K562 (cell line): Measurements from ENCODE around the gene FN3K. TPM values are rescaled to one million over a fixed set of nuclear protein-coding genes. Genes with fewer than 3 reads are reported as not detected.

ENCODE experiments used
- ATF7 ChIP-seq: fragments of 450-650 bp; IDR thresholded peaks from 2 replicates; pipeline ENCODE4 v1.7.1; 2014; ENCODE audit warnings: mild to moderate bottlenecking, moderate library complexity
- E2F1 ChIP-seq: sonication (generic); formaldehyde crosslinking; IDR thresholded peaks from 2 replicates; pipeline ENCODE4 v1.8.1; 2023; ENCODE audit warnings: mild to moderate bottlenecking, missing genetic modification reagents, moderate library complexity
- HMGN3 ChIP-seq: IDR thresholded peaks from 2 replicates; pipeline ENCODE4 v1.6.1; 2011; ENCODE audit warnings: borderline replicate concordance, low read depth, mild to moderate bottlenecking, mixed read lengths, low read length; ENCODE audit not compliant: insufficient read length; ENCODE audit errors: extremely low read depth
- IRF2 ChIP-seq: sonication (generic); formaldehyde crosslinking; IDR thresholded peaks from 2 replicates; pipeline ENCODE4 v1.8.1; 2022; ENCODE audit warnings: mild to moderate bottlenecking, missing genetic modification reagents
- KDM2B ChIP-seq: fragments of 250-450 bp; sonication (Bioruptor Pico); IDR thresholded peaks from 2 replicates; pipeline ENCODE4 v1.8.0; 2021; ENCODE audit warnings: mild to moderate bottlenecking, moderate library complexity
- MECOM ChIP-seq: fragments of 250-450 bp; sonication (Bioruptor Pico); IDR thresholded peaks from 2 replicates; pipeline ENCODE4 v1.8.0; 2022; ENCODE audit warnings: inconsistent platforms
- SLC30A9 ChIP-seq: fragments of 250-450 bp; sonication (Bioruptor Pico); IDR thresholded peaks from 2 replicates; pipeline ENCODE4 v1.8.0; 2022; ENCODE audit warnings: mild to moderate bottlenecking, moderate library complexity
- ZMIZ1 ChIP-seq, 2 experiments: fragments of 150-350 bp in 1 of 2; IDR thresholded peaks; 2 replicates each; pipeline ENCODE4 v1.6.1; 2012 to 2016; ENCODE audit warnings: low read depth in 2 of 2, low read length in 2 of 2, mild to moderate bottlenecking in 1 of 2, moderate library complexity in 1 of 2
- ZNF384 ChIP-seq: IDR thresholded peaks from 2 replicates; pipeline ENCODE4 v1.6.1; 2012; ENCODE audit warnings: low read depth, low read length, improper control_type of control experiment
- polyA plus RNA-seq, 8 experiments: library from polyadenylated mRNA; depleted of rRNA in 4 of 8; stranded (reverse) in 5 of 8; unstranded in 3 of 8; fragments of >200 nt; fragmentation: Nextera tagmentation in 2 of 8; fragmentation: Illumina TruSeq in 1 of 8; extraction: Ambion mirVana in 2 of 8; extraction: Trizol in 1 of 8; gene quantifications; 2 replicates each; pipeline versions ENCODE4 v1.2.1 to v1.2.3, GENCODE V29; 2011 to 2014; ENCODE audit warnings: inconsistent platforms in 1 of 8, missing spikeins in 1 of 8
- total RNA-seq, 7 experiments: library from RNA; depleted of rRNA in 6 of 7; stranded (reverse); fragments of >200 nt in 6 of 7; fragmentation: Illumina TruSeq in 2 of 7; extraction: Trizol in 2 of 7; gene quantifications; 2 replicates each; pipeline versions ENCODE4 v1.2.1 to v1.2.3, GENCODE V29; 2011 to 2021; ENCODE audit warnings: low replicate concordance in 1 of 7
- TF ChIP-seq, protein P1 (sequence below): fragments of 450-650 bp; IDR thresholded peaks from 2 replicates; pipeline ENCODE4 v1.6.1; 2016; ENCODE audit warnings: mild to moderate bottlenecking, moderate library complexity

FN3K gene
- total and polyA plus RNA-seq, 9 of the 15 experiments (the other 6 are each of a cell fraction or from before 2014, with no cell fraction given), result 0.08 to 22.7 (median 3.8) TPM

DNA sequence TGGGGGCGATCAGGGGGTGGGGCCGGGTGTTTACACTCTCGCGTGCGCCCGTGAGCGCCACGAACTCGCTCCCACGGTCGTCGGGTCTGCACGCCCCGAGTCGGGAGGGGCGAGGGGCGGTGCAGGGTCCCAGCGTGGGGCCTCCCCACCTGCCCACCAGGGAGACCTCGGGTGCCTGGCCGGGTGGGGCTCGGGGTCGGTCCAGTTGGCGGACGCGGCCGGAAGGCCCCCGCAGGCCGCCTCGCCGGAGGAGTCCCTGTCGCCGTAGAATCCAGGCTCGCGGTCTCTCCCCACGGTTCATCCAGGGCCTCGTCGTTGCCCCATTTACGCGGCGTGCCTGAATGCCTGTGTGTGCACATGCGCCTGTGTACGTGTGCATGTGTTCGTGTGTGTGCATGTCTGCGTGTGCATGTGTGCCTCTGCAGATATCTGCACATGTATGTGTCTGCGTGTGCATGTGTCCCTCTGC lies 36.4 kb upstream of the FN3K start (continued):
- TF ChIP-seq ZMIZ1 (IDR thresholded peaks at IDR 0.05; ENCODE audit: low read depth in 2 of 2, low read length in 2 of 2) (no peak), SLC30A9 (CRISPR knock-in tag) (no peak), ZNF384 (no peak), ATF7 (0 out of 2 replicates have a peak, but pooled peaks have one; percentile 1), KDM2B (CRISPR knock-in tag) (0 out of 2 replicates have a peak, but pooled peaks have one; percentile 39), IRF2 (CRISPR knock-in tag) (no peak), MECOM (CRISPR knock-in tag) (no peak), E2F1 (no peak), HMGN3 (peak; percentile 8)
- TF ChIP-seq, protein P1, sequence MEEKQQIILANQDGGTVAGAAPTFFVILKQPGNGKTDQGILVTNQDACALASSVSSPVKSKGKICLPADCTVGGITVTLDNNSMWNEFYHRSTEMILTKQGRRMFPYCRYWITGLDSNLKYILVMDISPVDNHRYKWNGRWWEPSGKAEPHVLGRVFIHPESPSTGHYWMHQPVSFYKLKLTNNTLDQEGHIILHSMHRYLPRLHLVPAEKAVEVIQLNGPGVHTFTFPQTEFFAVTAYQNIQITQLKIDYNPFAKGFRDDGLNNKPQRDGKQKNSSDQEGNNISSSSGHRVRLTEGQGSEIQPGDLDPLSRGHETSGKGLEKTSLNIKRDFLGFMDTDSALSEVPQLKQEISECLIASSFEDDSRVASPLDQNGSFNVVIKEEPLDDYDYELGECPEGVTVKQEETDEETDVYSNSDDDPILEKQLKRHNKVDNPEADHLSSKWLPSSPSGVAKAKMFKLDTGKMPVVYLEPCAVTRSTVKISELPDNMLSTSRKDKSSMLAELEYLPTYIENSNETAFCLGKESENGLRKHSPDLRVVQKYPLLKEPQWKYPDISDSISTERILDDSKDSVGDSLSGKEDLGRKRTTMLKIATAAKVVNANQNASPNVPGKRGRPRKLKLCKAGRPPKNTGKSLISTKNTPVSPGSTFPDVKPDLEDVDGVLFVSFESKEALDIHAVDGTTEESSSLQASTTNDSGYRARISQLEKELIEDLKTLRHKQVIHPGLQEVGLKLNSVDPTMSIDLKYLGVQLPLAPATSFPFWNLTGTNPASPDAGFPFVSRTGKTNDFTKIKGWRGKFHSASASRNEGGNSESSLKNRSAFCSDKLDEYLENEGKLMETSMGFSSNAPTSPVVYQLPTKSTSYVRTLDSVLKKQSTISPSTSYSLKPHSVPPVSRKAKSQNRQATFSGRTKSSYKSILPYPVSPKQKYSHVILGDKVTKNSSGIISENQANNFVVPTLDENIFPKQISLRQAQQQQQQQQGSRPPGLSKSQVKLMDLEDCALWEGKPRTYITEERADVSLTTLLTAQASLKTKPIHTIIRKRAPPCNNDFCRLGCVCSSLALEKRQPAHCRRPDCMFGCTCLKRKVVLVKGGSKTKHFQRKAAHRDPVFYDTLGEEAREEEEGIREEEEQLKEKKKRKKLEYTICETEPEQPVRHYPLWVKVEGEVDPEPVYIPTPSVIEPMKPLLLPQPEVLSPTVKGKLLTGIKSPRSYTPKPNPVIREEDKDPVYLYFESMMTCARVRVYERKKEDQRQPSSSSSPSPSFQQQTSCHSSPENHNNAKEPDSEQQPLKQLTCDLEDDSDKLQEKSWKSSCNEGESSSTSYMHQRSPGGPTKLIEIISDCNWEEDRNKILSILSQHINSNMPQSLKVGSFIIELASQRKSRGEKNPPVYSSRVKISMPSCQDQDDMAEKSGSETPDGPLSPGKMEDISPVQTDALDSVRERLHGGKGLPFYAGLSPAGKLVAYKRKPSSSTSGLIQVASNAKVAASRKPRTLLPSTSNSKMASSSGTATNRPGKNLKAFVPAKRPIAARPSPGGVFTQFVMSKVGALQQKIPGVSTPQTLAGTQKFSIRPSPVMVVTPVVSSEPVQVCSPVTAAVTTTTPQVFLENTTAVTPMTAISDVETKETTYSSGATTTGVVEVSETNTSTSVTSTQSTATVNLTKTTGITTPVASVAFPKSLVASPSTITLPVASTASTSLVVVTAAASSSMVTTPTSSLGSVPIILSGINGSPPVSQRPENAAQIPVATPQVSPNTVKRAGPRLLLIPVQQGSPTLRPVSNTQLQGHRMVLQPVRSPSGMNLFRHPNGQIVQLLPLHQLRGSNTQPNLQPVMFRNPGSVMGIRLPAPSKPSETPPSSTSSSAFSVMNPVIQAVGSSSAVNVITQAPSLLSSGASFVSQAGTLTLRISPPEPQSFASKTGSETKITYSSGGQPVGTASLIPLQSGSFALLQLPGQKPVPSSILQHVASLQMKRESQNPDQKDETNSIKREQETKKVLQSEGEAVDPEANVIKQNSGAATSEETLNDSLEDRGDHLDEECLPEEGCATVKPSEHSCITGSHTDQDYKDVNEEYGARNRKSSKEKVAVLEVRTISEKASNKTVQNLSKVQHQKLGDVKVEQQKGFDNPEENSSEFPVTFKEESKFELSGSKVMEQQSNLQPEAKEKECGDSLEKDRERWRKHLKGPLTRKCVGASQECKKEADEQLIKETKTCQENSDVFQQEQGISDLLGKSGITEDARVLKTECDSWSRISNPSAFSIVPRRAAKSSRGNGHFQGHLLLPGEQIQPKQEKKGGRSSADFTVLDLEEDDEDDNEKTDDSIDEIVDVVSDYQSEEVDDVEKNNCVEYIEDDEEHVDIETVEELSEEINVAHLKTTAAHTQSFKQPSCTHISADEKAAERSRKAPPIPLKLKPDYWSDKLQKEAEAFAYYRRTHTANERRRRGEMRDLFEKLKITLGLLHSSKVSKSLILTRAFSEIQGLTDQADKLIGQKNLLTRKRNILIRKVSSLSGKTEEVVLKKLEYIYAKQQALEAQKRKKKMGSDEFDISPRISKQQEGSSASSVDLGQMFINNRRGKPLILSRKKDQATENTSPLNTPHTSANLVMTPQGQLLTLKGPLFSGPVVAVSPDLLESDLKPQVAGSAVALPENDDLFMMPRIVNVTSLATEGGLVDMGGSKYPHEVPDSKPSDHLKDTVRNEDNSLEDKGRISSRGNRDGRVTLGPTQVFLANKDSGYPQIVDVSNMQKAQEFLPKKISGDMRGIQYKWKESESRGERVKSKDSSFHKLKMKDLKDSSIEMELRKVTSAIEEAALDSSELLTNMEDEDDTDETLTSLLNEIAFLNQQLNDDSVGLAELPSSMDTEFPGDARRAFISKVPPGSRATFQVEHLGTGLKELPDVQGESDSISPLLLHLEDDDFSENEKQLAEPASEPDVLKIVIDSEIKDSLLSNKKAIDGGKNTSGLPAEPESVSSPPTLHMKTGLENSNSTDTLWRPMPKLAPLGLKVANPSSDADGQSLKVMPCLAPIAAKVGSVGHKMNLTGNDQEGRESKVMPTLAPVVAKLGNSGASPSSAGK, result peak; percentile 76
